ENCODE measurements around the gene PARD3. TPM values are rescaled to one million over a fixed set of nuclear protein-coding genes. Genes with fewer than 3 reads are reported as not detected.
"Not testable (repeated sequence)": the region's sequence is repeated elsewhere in the genome, so short reads cannot be mapped to it uniquely, and the experiment has no call there.

PARD3 gene
- total RNA-seq, 2 experiments from 2014 or later = 2.2 to 2.8 TPM

DNA sequence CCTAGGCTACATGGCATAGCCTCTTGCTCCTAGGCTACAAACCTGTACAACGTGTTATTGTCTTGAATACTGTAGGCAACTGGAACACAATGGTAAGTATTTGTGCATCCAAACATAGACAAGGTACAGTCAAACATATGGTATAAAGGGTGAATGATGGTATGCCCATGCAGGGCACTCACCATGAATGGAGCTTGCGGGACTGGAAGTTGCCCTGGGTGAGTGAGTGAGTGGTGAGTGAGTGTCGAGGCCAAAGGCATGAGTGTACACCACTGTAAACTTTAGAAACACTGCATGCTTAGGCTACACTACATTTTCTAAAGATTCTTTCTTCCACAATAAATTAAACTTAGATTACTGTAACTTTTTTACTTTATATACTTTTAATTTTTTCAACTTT lies 165.7 kb downstream of the PARD3 start:
- Mint-ChIP-seq H3K27ac (no peak overlapping the region), H3K4me1 (no peaks in the 10 kb centered on the region), H3K36me3 (ENCODE audit: low read depth) (no peaks in the 10 kb centered on the region), H3K4me3 (no peak overlapping the region), H3K27me3 (peaks cover 3% of the 10 kb centered on the region), H3K9me3 (ENCODE audit: low read depth) (no peaks in the 10 kb centered on the region)
- DNase-seq (no peak), ATAC-seq (no peak)
- intact Hi-C loops (cut with DNase I, micrococcal nuclease) = no loop called here
- ChIA-PET POLR2A (no interaction called here), CTCF (no interaction called here)

GRCh38 chr10:34648919-34649318 lies 166.2 kb downstream of the PARD3 start:
- Mint-ChIP-seq H3K36me3 (ENCODE audit: low read depth) (no peaks in the 10 kb centered on the region), H3K9me3 (ENCODE audit: low read depth) (no peaks in the 10 kb centered on the region), H3K4me3 (no peak overlapping the region), H3K27me3 (peaks cover 3% of the 10 kb centered on the region), H3K27ac (no peak overlapping the region), H3K4me1 (no peaks in the 10 kb centered on the region)
- CTCF ChIA-PET = no interaction called here
- ATAC-seq (no peak), DNase-seq (no peak)
- POLR2A ChIA-PET = no interaction called here
- intact Hi-C loops (cut with DNase I, micrococcal nuclease) = no loop called here

DNA sequence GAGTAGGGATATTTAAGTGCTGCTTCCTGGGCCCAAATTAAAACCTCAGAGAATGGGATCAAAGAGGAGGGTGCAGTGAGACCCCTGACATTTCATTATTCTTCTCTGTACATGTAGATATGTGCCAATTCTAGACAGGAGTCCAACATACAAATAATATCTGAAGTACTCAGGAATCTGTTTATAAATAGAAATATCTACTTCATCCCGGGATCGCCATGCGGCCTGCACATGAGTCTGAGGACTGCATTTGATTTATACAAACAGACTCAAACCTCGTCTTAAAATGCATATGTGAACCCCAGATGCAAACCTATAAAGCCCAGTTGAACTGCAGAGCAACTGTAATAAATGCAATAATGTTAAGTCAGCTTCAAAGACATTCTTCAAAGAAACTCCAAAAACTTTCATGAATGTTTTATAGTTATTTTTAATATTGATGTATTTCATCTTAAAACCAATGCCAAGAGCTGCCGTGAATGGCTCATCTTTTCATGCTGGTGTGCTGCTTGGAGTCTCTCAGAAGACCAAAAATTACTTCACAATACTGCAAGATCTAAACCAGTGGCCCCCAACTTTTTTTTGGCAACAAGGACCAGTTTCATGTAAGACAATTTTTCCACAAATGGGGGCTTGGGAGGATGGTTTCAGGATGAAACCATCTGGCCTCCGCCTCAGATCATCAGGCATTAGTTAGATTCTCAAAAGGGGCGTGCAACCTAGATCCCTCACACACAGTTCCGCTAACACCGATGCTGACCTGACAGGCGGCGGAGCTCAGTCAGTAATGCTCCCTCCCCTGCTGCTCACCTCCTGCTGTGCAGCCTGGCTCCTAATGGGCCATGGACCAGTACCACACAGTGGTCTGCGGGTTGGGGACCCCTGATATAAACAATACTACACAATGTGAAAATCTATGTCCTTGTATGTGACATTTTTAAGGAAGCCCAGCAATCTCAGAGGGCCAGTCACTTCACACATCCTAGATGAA lies 166.9 kb downstream of the PARD3 start:
- DNase-seq = no peak
- Mint-ChIP-seq H3K9me3 (ENCODE audit: low read depth) (no peaks in the 10 kb centered on the region), H3K27ac (no peak overlapping the region), H3K36me3 (ENCODE audit: low read depth) (no peaks in the 10 kb centered on the region), H3K27me3 (peaks cover 2% of the 10 kb centered on the region), H3K4me3 (no peak overlapping the region), H3K4me1 (no peaks in the 10 kb centered on the region)
- ChIA-PET CTCF (interaction anchor here (2.4 to 3.0 kb wide), 2 partner anchors 7 to 10 kb away, joined by 20 to 21 read pairs; no protein-coding TSS in a partner anchor), POLR2A (no interaction called here)
- intact Hi-C loops (cut with DNase I, micrococcal nuclease) = no loop called here
- ATAC-seq = no peak

DNA sequence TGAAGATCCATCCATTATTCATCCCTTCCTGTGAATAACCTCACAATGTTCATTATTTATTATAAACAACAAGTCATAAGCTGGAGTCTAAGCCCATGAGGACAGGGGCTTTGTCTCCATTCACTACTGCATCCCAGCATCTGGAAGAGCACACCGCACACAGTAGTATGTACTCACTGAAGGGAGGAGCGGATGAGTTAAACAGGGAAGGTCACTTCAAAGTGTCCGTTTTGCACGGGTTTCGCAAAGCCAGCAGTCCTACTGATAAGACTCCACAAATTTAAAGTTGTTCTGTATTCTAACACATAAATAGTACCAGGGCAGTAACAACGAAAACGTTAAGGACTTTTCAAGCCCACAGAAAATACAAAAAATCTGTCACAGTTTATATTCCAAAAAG lies 167.9 kb downstream of the PARD3 start:
- CTCF ChIA-PET = interaction anchor here (2.4 to 3.0 kb wide), 2 partner anchors 8 to 9 kb away, joined by 20 to 21 read pairs; no protein-coding TSS in a partner anchor
- intact Hi-C loops (cut with DNase I, micrococcal nuclease) = no loop called here
- POLR2A ChIA-PET = no interaction called here

GRCh38 chr10:34646331-34646730 lies 168.8 kb downstream of the PARD3 start:
- Mint-ChIP-seq H3K27me3 (no peaks in the 10 kb centered on the region), H3K27ac (no peak overlapping the region), H3K4me3 (no peak overlapping the region), H3K9me3 (ENCODE audit: low read depth) (no peaks in the 10 kb centered on the region), H3K36me3 (ENCODE audit: low read depth) (no peaks in the 10 kb centered on the region), H3K4me1 (no peaks in the 10 kb centered on the region)
- CTCF ChIA-PET = interaction anchor here (0.7 to 3.0 kb wide), 4 partner anchors 9 to 229 kb away, joined by 3 to 21 read pairs (median 12); no protein-coding TSS in a partner anchor
- DNase-seq (no peak), ATAC-seq (no peak)
- POLR2A ChIA-PET = no interaction called here
- intact Hi-C loops (cut with DNase I, micrococcal nuclease) = no loop called here

More for the DNA sequence above, 167.9 kb downstream of the PARD3 start:
- ATAC-seq = no peak
- Mint-ChIP-seq H3K27me3 (no peaks in the 10 kb centered on the region), H3K4me1 (no peaks in the 10 kb centered on the region), H3K9me3 (ENCODE audit: low read depth) (no peaks in the 10 kb centered on the region), H3K4me3 (no peak overlapping the region), H3K36me3 (ENCODE audit: low read depth) (no peaks in the 10 kb centered on the region), H3K27ac (no peak overlapping the region)
- no peak for DNase-seq

DNA sequence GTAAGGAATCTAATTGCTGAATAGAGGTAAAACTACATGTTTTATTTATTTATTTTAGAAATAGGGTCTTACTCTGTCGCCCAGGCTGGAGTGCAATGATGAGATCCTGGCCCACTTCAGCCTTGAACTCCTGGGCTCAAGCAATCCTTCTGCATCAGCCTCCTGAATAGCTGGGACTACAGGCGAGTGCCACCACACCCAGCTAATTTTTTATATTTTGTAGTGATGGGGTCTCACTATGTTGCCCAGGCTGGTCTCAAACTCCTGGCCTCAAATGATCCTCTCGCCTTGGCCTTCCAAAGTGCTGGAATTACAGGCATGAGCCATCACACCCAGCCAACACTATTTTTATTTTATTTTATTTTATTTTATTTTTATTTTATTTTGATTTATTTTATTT lies 170.3 kb downstream of the PARD3 start:
- not testable (repeated sequence) for H3K36me3 Mint-ChIP-seq (ENCODE audit: low read depth); H3K4me1 Mint-ChIP-seq

GRCh38 chr10:34644224-34644623 lies 170.9 kb downstream of the PARD3 start:
- ATAC-seq (no peak), DNase-seq (no peak)
- H3K27ac Mint-ChIP-seq = no peak overlapping the region
- CTCF ChIA-PET = interaction anchor here (1.2 kb wide), 1 partner anchor 11 kb away, joined by 3 read pairs; no protein-coding TSS in a partner anchor
- POLR2A ChIA-PET = no interaction called here
- H3K9me3 Mint-ChIP-seq (ENCODE audit: low read depth) = no peaks in the 10 kb centered on the region
- H3K36me3 Mint-ChIP-seq (ENCODE audit: low read depth) = no peaks in the 10 kb centered on the region
- no peak overlapping the region for H3K4me3 Mint-ChIP-seq
- H3K27me3 Mint-ChIP-seq = no peaks in the 10 kb centered on the region
- intact Hi-C loops (cut with DNase I, micrococcal nuclease) = no loop called here
- H3K4me1 Mint-ChIP-seq = no peaks in the 10 kb centered on the region

More for the DNA sequence above, 170.3 kb downstream of the PARD3 start:
- H3K27me3 Mint-ChIP-seq; intact Hi-C loops (cut with DNase I, micrococcal nuclease); DNase-seq; ATAC-seq; POLR2A ChIA-PET; H3K27ac Mint-ChIP-seq; H3K9me3 Mint-ChIP-seq (ENCODE audit: low read depth); H3K4me3 Mint-ChIP-seq: not testable (repeated sequence)
- CTCF ChIA-PET = interaction anchor here (1.2 kb wide), 1 partner anchor 10 kb away, joined by 3 read pairs; no protein-coding TSS in a partner anchor

- H3K27me3 Mint-ChIP-seq = no peaks in the 10 kb centered on the region
- ChIA-PET CTCF (interaction anchor here (1.2 kb wide), 1 partner anchor 12 kb away, joined by 3 read pairs; no protein-coding TSS in a partner anchor), POLR2A (no interaction called here)
- no peak overlapping the region for H3K4me3 Mint-ChIP-seq
- intact Hi-C loops (cut with DNase I, micrococcal nuclease) = no loop called here
- no peaks in the 10 kb centered on the region for H3K9me3 Mint-ChIP-seq (ENCODE audit: low read depth)
- no peak overlapping the region for H3K27ac Mint-ChIP-seq
- no peaks in the 10 kb centered on the region for H3K4me1 Mint-ChIP-seq
- ATAC-seq (no peak), DNase-seq (no peak)
- no peaks in the 10 kb centered on the region for H3K36me3 Mint-ChIP-seq (ENCODE audit: low read depth)
Observed at GRCh38 chr10:34643620-34644019, 171.5 kb downstream of the PARD3 start.

- ChIA-PET CTCF (interaction anchor here (0.6 kb wide), 1 partner anchor 371 kb away, joined by 3 read pairs; no protein-coding TSS in a partner anchor), POLR2A (no interaction called here)
- Mint-ChIP-seq H3K4me3 (no peak overlapping the region), H3K36me3 (ENCODE audit: low read depth) (no peaks in the 10 kb centered on the region), H3K27me3 (peaks cover 2% of the 10 kb centered on the region), H3K27ac (no peak overlapping the region), H3K4me1 (peaks cover 12% of the 10 kb centered on the region), H3K9me3 (ENCODE audit: low read depth) (no peaks in the 10 kb centered on the region)
- DNase-seq = no peak
- no peak for ATAC-seq
- intact Hi-C loops (cut with DNase I, micrococcal nuclease) = no loop called here
Observed at GRCh38 chr10:34641913-34642558, 173.1 kb downstream of the PARD3 start.

DNA sequence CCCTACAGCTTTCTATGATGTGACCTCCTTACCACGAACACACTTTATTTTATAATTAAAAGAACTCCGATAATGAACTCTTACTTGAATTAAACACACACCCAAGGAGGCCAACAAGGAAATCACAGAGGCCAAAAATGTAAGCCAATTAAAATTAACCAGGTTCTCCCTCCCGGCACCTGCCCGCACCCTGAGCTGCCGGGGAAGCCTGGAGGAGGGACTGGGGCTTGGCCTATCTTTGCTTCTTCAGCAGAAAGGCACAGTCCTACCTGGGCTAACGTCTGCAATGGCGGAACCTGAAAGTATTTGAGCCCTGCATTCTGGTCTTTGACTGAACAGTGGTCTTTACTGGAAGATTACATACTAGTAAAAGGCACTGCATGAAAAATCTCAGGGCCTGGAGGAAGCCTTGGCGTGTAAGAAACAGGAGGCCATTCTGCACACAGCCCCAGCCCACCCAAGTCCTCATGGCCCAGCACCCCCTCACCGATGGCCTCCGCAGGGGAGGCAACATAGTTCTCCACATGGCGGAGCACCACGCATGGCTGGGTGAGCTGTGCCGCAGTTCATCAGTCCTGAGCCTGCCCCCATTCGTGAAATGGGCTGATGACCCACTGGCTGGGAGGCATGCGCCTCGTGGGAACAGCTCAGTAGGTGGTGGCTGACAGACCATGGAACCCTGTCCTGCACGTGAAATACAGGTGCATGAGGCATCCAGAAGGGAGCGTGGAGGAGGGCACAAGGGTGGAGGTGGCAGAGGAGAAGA lies 173.8 kb downstream of the PARD3 start:
- POLR2A ChIA-PET = no interaction called here
- Mint-ChIP-seq H3K4me3 (no peak overlapping the region), H3K9me3 (ENCODE audit: low read depth) (no peaks in the 10 kb centered on the region), H3K27ac (no peak overlapping the region), H3K4me1 (peaks cover 13% of the 10 kb centered on the region), H3K36me3 (ENCODE audit: low read depth) (no peaks in the 10 kb centered on the region), H3K27me3 (peaks cover 2% of the 10 kb centered on the region)
- DNase-seq = no peak
- CTCF ChIA-PET = interaction anchor here (0.7 to 0.9 kb wide), 2 partner anchors 241 to 267 kb away, joined by 3 read pairs; no protein-coding TSS in a partner anchor
- ATAC-seq = no peak
- intact Hi-C loops (cut with DNase I, micrococcal nuclease) = no loop called here

Measured in activated CD4-positive, alpha-beta T cell treated with anti-CD3 and anti-CD28 coated beads for 36 hours (primary cell).